Activated CD4-positive, CD25-positive, alpha-beta regulatory T cell treated with anti-CD3 and anti-CD28 coated beads, Interleukin-2, amount 50 U/mL, for 24 hours (primary cell): ENCODE data around the gene CLSTN2.

ENCODE experiments used
- ATAC-seq, 2 donors: fragments of 150-1000 bp; cut with Tn5 transposase; one replicate each; pipeline ENCODE4 v1.10.0; 2021; ENCODE audit warnings: mild to moderate bottlenecking in 1 of 2, moderate library complexity in 1 of 2

The CLSTN2 gene

DNA sequence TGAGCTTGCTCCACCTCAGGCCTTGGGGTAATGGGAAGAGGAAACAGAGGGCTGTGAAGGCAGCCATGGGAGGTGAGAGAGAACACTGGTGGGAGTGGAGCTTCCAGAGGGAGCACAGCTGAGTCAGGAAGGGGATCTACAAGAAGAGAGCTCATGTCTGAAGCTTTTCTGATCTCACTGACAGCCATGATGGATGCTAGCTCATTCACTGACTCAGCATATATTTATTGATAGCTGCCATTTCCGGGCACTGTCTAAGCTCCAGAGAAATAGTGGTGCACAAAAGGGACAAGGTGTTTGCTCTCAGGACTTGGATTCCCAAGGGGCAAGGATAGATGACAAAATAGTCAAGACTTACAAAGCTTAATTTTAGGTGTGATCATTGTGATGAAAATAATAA, 218.8 kb downstream of the CLSTN2 start:
- ATAC-seq, result no peak

DNA sequence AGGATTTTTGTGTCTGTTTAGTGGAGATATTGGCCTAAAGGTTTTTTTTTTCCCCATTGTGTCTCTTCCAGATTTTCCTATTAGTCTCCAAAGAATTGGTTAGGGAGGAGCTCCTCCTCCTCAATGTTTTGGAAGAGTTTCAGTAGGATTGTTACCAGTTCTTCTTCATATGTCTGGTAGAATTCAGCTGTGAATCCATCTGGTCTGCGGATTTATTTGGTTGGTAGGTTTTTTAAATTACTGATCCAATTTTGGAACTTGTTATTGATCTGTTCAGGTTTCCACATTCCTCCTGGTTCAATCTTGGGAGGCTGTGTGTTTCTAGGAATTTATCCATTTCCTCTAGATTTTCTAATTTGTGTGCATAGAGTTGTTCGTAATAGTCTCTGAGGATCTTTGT, 222.2 kb downstream of the CLSTN2 start:
- ATAC-seq, result no peak

DNA sequence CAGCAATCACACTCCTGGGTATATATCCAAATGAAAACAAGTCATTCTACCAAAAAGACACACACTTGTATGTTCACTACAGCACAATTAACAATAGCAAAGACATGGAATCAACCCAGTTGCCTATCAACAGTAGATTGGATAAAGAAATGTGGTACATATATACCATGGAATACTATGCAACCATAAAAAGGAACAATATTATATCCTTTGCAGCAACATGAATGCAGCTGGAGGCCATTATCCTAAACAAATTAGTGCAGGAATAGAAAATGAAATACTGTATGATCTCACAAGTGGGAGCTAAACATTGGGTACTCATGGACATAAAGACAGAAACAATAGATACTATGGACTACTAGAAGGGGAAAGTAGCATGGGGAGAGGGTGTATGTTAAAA, 224.7 kb downstream of the CLSTN2 start:
- ATAC-seq, result no peak

DNA sequence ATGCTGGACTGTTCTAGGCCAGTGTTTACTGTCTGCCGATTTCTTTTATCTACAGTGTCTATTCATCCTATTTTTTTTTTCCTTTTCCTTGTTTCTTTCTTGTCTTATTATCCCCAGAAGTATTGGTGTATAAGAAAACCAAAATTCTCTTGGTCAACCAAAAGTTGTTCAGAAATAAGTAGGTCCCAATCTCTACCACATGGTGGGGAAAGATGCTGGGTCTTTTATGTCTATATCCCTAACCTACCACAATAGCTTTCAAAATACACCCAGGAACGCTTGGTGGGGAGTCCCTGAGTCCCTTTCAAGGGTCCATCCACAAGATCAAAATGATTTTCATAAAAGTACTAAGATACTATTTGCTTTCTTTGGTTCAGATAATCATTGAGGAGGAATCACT, 225.6 kb downstream of the CLSTN2 start:
- ATAC-seq, result no peak

DNA sequence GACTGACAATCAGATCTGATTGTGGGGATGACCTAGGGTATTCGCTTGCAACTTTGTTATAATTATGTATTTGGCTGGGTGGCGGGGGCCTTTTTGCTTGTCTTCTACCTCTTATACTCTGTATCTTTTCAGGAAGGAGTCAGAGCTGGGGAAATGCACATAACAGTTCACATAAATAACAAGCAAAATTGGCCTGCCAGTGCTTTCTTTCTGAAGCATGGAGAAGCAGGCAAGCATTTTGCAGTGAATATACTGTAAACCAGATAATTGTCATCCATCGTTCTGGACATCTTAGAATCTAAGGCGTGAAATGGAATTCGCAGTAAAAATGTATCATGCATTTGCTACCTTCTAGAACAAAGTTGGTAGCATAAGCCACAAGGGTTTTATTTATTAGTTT, 227.6 kb downstream of the CLSTN2 start:
- ATAC-seq, result no peak

DNA sequence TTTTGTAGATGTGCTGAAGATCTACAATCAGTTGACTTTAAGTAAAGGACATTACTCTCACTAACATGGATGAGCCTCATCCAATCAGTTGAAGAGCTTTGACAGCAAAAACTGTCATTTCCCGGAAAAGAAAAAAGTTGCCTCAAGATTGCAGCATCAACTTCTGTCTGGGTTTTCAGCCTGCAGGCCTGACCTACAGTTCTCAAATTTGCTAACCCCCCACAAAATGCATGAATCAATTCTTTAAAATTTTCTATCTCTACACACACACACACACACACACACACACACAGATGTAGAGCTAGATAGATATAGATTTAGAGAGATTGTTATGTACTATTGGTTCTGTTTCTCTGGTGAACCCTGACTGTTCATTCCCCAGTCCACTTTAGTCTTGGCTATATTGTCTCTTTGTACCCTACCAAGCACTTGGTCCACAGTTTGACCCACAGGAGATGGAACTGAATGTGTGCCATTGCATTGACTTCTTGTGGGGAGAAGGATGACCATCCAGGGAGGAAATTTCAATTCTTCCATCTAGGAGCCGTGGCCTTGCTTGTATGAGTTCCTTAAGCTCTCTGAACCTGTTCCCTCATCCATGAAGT, 228.3 kb downstream of the CLSTN2 start:
- no peak for ATAC-seq

DNA sequence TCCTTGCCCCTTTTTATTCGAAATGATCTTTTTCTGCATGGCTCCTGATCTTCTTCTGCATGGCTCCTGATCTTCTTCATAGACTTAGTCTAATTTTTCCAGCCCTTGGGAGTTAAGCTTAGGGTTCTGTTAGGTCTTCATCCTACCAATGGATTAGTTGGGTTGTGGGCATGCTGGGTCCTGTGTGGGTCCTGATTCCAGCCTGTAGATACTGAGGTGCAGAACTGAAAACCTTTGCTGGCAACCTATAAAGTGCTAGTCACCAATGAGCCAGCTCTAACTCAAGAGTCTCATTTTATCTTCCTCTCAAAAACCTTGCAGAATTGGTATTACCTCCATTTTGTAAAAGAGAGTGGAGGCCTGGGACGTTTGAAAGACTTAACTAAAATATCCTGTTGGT, 229.2 kb downstream of the CLSTN2 start:
- ATAC-seq, result no peak

DNA sequence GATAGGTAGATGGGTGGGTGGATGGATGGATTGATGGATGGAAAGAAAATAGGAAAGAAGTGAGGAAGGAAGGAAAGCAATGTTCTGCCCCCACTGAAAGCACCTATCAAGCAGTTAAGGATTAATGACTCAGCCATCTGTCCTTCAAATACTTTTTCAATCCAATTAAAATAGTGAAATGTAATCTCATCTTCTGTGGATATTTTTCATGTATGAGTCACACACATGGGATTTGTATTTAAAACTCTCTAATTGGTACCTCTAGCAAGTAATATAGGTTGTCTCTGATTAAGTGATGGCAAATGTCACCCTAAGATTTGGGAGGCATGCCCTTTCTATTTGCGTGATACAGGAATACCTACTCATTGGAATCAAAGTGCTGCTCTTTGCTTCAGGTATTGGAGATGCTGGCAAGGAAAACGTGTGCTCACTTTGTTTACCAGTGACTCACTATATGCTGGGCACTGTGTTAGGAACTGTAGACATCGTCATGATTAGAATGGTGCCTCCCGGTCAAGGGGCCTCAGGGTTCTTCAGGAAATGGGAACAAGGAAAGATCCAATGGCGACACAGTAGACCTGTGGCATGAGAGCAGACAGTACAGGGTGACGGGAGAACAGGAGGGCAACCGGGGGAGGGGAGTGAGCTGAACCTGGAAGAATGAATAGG, 230.1 kb downstream of the CLSTN2 start:
- ATAC-seq, result no peak

DNA sequence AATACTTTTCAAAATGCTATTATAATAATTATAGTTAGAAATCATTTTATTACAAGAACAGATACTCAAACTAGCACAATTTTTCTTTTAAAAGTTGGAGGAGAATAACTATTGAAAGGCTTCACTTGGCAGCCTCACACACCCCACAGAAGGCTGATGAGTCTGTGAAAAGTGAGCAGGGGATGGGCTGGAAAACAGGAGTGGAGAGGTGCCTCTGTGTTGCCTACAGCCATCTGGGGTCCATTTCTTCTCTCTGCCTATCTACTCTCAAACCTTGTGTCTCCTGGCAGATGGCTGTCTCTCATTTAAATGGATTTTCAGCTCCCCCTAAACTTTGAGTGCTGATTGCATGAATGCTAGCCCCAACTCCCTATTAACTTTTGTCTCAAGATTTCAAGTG, 230.8 kb downstream of the CLSTN2 start:
- ATAC-seq, result no peak

DNA sequence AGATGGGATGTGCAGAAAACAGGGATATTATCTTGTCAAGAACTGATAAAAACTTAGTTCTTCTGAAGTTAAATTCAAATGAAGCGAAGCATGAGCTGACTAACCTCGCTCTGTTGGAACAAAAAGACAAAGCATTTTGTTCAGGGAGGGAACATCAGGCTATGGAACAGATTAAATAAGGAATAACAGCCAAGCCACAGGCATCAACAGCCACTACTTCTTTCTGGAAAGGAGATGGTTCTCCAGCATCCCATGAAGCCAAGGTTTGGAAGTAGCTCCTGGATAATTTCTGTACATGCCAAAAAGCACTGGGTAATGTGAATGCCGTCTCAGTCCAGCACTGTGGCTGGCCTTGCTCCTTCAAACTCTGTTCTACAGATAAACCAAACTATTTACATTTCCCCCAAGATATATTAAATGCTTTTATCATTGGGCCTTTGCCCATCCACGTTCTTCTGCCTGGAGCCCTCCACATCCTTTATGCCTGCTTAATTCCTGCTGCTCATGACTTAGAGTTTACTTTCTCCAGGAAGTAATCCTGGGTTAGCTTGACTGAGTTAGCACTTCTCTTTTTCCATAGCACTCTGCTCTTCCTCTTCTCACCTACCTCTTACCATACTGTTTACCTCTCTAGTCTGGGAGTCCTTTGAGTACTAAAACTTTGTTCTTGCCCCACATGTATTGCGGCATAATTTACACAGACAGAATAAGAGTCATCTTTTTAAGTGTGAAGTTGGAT, 232.0 kb downstream of the CLSTN2 start:
- ATAC-seq, result no peak

DNA sequence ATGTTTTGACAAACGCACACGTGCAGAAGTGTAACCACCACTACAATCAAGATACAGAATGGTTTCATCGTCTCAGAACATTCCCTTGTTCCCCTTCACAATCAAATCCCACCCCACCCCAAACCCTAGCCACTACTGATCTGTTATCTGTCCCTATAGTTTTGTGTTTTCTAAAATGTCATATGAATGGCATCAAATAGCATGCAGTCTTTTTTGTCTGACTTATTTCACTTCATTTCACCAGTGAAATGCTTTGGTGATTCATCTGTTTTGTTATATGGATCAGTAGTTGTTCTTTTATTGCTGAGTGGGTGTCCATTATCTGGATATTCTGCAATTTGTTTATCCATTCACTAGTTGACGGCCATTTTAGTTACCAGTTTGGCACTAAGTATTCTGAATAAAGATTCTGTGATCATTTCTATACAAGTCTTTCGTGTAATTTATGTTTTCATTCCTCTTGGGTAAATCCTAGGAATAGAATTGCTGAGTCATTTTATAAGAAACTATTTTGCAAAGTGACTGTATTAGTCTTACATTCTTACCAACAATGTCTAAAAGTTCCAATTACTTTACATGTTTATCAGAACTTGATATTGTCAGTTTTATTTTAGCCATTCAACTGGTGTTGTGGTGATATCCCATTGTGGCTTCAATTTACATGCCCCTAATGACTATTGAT, 232.8 kb downstream of the CLSTN2 start:
- no peak for ATAC-seq

DNA sequence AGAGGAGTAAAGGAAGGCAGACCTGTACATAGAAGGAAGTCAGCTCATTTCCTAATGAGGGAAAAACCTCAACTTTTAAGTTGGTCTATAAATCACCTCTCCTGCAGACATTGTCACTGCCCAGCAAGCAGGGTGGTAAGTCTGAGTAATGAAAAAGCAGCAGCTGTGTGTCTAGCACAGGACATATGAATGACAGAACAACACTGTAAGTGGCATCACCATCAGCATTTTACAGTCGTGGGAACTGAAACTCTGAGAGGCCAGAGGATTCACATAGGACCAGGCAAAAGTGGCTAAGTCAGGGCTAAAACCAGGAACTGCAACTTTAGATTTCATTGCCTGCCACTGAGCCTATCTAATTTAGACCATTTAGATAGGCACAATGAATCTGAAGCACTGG, 235.6 kb downstream of the CLSTN2 start:
- no peak for ATAC-seq

DNA sequence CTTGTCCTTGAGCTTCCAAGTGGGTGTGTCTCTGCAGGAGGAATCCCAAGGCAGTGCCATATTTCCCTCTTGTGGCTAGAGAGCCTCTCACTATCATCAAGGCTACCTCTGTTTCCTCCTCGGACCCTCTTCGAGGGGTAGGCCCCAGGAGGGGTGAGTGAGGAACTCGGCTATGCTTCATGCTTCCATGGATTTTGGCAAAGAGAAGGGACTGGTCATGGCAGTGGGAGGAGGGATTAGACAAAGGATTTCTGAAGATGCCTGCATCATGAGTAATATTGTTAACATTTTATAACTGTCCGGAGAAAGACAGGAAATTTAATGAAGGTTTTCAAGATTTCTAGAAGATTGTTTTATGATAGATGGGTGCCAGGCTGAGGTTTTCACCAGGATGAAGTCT, 241.5 kb downstream of the CLSTN2 start:
- ATAC-seq, result no peak

DNA sequence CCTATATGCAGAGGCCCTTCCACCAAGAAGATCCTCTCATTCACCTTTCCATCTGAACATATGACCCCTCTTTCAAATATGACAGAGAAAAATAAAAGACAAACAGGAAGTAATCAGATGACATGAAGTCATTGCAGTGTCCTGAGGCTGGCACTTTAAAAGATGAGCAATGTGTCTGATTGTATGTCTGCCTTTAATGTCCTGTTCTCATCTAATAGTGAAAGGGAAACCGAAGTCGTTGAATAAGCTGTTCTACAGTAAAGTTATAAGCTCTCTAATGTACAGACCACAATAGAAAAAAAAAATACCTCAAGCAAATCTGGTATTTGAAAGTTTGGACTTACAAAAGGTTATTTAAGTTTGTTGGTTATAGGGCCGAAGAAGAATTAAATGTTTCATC, 243.0 kb downstream of the CLSTN2 start:
- ATAC-seq, result no peak

DNA sequence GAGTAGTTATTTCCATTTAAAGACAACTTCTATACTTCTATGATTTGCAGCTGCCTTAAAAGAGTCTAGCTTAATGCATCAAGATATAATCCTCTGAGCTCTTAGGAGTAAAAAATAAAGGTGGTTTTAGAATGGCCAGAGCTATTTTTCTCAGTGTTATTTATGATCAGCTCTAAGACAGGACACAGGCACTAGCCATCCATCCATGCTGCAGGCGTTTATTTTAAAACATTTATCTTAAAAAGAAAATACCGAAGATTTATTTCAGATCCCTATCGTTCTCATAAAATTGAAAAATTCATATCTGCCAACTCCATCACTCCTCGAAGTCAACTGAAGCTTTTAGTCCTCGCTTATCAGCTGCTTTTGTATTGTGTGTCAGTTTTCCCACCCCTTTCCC, 243.5 kb downstream of the CLSTN2 start:
- no peak for ATAC-seq

DNA sequence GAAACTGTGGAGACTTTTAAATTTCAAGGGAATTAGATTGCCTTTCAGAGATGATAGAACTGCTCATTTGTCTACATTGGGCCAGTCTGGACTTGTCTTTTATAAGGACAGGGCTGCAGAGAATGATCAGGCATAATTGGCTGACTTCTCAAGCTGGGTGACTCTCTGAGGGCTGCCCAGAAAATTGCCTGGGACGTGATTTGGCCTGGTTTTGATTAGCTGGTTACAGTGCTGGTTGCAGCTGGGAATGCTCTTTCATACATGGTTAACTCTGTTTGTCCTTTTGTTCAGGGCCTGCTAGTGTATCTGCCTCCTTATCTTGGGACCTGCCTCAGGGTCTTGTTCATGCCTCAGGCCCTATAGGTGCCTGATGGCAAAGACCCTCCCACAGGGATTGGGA, 245.6 kb downstream of the CLSTN2 start:
- no peak for ATAC-seq

DNA sequence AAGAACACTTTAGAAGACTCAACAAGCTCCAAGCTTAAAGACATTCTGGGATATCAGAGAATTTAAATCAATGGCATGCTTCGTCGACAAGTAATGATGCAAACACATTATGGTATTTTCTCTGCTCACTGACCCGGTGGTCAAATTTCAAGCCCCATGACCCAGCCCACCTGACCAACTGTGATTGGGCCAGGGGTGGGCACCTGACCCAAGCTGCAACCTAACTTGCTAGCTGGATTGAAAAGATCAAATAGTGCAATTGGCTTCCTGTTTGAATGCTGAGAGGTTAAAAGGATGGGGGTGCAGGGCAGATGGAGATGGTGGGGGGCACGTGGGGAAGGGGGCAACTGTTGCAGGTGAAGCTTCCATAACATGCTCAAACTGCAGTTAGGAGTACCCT, 250.4 kb downstream of the CLSTN2 start:
- no peak for ATAC-seq

DNA sequence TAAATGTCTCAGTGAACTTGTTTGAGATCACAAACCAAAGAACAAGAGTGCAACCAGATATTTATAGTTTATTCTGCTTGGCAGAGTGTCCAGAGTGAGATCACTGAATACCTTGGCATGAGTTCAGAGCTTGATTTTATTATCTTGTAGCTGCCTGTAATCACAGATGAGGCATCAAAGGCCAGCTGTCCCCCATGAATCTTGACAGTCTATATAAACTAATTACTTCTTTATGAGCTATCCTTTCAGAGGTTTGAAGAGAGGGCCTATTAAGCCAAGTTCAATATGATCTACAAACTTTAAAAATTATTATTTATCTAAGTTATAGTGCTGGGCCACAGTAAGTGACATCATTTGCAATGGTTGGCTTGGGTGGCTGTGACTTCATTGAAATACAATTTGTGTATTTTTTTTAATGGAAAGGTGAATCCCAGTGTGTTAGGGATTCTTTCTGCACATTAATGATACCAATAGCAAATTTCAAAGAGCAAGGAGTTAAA, 251.5 kb downstream of the CLSTN2 start:
- no peak for ATAC-seq

DNA sequence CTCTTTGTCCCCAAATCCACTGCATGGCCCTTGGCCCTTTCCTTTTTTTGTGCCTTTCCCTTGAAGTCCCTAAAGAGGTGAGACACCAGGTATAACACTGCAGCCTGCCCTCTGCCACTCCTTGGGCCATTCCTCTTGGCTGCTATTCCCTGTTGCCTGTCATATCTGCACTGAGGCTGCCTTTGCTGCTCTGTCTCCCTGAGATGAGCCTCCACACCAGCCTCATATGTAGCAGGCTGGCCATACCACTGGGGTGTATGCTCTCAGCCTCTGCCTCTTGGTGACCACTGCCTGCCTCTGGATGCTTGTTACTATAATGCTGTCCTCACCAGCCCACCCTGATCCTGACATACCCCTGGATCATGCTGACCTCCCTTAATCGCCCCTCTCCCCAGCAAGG, 252.0 kb downstream of the CLSTN2 start:
- ATAC-seq, result no peak

DNA sequence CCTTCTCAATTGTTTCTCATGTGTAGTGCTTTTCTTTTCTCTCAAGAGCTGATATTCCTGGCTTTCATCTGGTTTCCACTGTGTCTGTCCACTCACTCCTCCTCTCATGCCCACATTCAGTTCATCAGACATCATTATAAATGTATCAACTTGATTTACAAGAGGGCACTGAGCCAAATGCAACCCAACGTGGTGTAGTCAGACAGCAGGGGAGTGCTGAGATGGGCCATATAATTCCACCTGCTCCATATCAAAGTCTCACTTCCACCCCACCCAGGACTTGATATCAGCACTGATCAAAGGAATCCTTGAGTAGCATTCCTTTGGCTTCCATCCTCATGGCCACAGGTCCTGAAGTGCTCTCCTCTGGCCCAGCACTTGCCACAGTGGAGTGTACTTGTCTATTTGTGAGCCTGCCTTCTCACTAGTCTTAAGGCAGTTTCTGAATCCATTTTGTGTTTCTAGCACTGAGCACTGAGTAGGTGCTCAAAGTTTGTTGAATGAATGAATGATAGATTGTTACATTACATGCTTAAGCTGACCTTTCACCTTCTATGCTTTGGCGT, 252.8 kb downstream of the CLSTN2 start:
- ATAC-seq, result no peak

DNA sequence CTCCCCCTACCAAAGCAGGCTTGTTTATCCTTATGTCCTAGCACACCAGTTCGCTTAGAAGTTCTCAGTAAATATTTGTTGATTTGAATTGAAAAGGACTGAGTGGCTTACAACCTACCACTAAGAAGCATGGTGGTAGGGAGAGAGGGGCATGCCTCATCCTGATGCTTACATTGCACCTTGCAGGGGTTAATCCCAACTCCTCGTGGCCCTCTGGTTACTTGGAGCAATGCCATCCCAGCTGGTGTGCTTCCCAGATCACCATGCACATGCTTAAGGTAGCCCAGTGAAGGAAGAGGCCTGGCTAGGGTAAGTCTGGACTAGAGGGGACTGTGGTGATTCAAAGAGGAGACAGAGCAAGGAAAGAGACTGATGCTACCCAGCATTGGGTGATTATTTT, 253.3 kb downstream of the CLSTN2 start:
- ATAC-seq, result no peak

DNA sequence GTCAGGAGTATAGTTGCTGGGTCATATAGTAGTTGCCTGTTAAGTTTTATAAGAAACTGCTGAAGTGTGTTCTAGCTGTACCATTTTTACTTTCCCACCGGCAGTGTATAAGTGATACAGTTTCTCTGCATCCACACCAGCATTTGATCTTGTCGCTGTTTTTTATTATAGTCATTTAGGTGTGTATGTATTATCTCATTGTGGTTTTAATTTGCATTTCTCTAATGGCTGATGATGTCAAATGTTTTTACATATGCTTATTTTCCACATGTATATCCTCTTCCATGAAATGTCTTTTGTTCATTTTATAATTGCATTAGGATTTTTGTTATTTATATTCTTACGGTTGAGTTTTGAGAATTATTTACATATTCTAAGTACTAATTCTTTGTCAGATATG, 254.3 kb downstream of the CLSTN2 start:
- no peak for ATAC-seq

DNA sequence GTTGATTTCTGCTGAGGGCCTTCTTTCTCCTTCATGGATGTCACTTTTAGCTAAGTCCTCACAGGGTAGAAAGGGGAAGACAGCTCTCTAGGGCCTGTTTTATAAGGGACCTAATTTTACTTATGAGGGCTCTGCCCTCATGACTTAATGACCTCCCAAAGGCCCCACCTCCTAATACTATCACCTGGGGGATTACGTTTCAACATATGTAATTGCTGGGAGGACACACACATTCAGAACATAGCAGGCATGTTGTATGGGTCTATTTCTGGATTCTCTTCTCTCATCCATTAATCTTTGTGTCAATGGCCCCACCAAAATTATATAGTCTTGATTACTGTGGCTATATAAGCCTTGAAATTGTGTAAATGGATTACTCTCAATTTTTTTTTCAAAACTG, 255.0 kb downstream of the CLSTN2 start:
- no peak for ATAC-seq
